ENCODE measurements around the gene ENOX1.

GRCh38 chr13:43489233-43489632 lies 297.5 kb downstream of the ENOX1 start:
- TF ChIP-seq POLR2AphosphoS5 (IDR thresholded peaks at IDR 0.05; ENCODE audit: borderline replicate concordance, low read depth, low read length) = no peak
- TF ChIP-seq EZH2 (IDR thresholded peaks at IDR 0.05) = no peak

All from SK-N-MC (cell line).